DMS53 treated with DMSO at 0.1 percent for 48 hours (cell line): ENCODE measurements around the gene SIRT1.
"Not testable (repeated sequence)": the region's sequence is repeated elsewhere in the genome, so short reads cannot be mapped to it uniquely, and the experiment has no call there.

Source experiments
- DNase-seq: peaks from one replicate; lab custom pipeline; 2025; ENCODE audit not compliant: unreplicated experiment; lab: John Stamatoyannopoulos, UW

Gene SIRT1

DNA sequence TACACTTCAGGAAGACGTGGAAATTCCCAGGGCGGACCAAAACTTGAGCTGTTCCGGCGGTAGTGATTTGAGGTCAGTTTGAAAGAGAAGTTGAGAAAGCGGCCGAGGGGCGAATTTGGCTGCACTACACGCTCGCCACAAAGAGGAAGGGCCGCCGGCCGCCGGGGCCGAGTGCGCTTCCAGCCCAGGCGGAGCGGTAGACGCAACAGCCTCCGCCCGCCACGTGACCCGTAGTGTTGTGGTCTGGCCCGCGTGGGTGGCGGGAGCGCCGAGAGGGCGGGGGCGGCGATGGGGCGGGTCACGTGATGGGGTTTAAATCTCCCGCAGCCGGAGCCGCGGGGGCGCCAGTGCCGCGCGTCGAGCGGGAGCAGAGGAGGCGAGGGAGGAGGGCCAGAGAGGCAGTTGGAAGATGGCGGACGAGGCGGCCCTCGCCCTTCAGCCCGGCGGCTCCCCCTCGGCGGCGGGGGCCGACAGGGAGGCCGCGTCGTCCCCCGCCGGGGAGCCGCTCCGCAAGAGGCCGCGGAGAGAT, at the start of gene SIRT1:
Gene SIRT1, plus strand, starts transcription at position 344 of the 529 bp plus-strand sequence. Its CDS starts 66 bp downstream, at position 410.
- DNase-seq: peak; percentile 90

- not testable (repeated sequence) for DNase-seq
Observed at GRCh38 chr10:67835541-67836394, 48.7 kb upstream of the SIRT1 start.

- DNase-seq: no peak
Observed at GRCh38 chr10:67836488-67836887, 48.0 kb upstream of the SIRT1 start.

DNA sequence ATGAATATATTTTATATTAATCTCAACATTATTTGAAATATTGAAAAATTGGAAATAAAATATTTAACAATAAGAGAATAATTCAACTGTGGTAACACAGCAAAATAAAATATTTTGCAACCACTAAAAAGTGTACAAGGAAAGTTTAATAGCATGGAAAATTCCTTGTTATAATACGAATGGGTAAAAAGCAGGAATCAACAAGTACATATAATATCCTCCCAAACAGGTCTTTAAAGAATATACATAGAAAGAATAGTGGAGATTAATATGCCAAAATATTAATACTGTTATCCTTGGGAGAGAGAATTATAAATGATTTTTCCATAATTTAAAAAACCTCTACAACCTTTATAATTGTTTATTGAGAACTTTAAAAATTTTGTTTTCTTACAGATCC, 47.5 kb upstream of the SIRT1 start:
- no peak for DNase-seq

- DNase-seq: peak; percentile 91
Observed at GRCh38 chr10:67837541-67838314, 46.7 kb upstream of the SIRT1 start, which contains the start of gene DNAJC12. TSS of gene DNAJC12 (minus strand) at chr10:67838188. CDS start at chr10:67838011, 177 bp downstream.

DNA sequence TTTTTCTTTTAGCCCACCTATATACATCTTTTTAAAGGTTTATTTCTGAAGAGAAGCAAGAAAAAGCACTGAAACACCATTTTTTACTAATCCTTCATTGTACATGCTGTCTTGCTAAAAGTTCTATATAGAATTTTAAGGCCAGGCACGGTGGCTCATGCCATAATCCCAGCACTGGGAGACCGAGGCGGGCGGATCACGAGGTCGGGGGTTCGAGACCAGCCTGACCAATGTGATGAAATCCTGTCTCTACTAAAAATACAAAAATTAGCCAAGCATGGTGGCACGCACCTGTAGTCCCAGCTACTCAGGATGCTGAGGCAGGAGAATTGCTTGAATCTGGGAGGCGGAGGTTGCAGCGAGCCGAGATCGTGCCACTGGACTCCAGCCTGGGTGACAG, 44.9 kb upstream of the SIRT1 start:
- not testable (repeated sequence) for DNase-seq

- no peak for DNase-seq
Observed at GRCh38 chr10:67839951-67840350, 44.5 kb upstream of the SIRT1 start.

DNA sequence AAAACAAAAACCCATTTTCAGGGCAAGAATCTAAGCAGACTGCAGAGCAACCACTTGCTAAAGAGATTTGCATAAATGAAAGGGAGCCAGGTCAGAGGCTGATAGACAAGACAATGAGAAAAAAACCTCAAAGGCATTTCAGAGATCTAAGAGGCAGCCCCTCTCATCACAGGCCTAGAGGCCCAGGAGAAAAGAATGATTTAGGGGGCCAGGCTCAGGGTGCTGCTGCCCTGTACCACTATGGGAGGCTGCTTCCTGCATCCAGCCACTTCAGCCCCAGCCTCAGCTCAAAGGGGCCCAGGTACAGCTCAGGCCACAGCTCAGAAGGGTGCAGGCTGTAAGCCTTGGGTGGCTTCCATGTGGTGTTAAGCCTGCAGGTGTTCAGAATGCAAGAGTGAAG, 42.7 kb upstream of the SIRT1 start:
- no peak for DNase-seq

DNA sequence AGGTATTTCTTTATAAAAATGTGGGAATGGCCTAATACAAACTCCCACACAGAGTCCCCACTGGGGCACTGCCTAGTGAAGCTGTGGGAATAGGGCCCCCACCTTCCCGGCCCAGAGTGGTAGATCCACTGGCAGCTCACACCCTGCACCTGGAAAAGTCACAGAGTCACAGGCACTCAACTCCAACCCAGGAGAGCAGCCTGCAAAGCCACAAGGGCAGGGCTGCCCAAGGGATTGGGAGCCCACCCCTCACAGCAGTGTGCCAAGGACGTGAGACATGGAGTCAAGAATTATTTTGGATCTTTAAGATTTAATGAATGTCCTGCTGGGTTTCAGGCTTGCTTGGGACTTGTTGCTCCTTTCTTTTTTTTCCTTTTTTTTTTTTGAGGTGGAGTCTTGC, 41.2 kb upstream of the SIRT1 start:
- DNase-seq: no peak

DNA sequence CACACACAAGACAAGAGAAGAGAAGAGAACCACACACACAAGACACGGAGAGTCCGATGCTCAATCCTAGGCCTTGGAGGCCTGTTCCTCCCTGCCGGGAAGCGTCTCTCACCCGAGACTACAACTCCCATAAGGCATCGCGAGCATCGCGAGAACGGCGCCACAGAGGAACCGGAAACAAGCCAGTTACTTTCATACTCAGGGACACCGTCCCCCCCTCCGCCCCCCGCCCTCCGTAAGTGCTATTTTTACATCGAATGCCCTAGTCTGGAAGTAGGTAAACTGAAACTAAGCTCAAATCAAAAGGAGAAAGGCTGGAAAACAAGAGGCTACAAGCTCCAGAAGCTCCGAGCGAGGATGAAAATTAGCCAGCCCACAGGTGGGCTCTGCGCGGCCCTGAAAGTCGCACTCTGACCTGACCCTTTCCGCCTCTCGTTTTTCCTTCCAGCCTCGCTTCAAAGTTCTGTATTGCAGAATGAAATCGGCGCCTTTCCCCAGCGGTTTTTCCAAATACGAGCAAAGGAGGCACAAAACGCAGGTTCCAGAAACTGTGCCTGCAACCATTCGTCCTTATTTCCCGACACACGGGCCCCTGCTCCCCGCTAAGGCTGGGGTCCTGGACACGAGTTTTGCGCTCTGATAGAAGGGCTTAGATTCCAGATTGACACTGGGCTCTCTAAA, 35.0 kb upstream of the SIRT1 start:
- peak; percentile 87 for DNase-seq

GRCh38 chr10:67851186-67851585, 33.3 kb upstream of the SIRT1 start:
- no peak for DNase-seq

DNA sequence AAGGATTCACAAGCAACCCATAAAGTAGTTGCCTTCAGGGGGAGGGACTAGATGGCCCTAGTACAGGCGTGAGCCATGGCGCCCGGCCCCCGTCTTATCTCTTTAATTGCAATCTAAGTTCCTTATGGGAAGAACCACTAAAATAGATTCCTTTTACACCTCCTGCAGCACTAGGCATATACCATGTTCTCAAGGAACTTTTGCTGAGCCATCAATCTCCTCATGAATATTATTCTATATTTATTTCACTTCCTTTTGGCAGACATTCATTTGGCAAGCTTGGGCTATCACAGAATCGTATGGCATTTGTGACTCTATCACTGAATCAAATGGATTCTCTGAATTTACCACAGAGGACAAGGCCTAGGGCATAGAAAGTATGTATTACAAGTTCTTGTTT, 31.7 kb upstream of the SIRT1 start:
- DNase-seq: no peak

- DNase-seq: no peak
Observed at GRCh38 chr10:67853512-67853911, 30.9 kb upstream of the SIRT1 start.

DNA sequence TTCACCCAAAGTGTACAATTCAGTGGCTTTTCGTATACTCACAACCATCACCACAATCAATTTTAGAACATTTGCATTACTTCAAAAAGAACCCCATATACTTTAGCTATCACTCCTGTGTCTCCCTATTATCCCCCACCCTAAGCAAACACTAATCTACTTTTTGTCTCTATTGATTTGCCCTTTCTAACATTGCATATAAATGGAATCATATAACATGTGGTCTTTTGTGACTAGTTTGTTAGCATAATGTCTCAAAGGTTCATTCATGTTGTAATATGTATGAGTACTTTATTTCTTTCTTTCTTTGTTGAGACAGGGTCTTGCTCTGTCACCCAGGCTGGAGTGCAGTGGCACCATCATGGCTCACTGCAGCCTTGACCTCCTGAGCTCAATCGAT, 25.5 kb upstream of the SIRT1 start:
- no peak for DNase-seq

DNA sequence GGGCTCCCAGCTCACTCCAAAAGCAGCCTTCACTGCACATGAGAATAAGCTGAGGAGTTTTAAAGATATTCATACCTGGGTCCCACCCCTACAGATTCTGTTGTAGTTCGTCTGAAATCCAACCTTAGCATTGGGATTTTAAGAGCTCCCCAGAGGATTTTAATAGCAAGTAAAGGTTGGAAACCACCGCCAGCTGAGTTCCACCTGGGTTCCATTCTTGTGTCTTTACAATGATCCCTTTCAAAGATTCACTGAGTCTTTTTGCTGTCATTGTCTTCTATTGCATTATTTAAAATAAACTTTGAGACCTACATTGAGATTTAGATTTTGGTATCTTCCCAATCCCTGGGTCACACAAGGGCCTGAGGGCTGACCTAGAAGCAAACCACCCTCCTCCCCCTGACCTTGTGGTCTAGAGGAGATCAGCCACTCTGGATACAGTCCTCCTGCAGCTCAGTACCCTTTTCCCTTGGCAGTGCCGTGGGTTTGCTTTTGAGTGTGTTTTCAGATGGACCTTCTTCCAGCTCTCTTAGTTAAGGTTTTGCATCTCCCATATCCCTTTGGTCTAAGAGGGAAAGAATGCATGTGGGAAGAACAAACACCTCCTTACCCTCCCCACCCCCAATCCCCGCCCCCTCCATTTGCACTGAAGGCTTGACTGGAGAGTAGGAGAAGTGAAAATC, 22.6 kb upstream of the SIRT1 start:
- no peak for DNase-seq

DNA sequence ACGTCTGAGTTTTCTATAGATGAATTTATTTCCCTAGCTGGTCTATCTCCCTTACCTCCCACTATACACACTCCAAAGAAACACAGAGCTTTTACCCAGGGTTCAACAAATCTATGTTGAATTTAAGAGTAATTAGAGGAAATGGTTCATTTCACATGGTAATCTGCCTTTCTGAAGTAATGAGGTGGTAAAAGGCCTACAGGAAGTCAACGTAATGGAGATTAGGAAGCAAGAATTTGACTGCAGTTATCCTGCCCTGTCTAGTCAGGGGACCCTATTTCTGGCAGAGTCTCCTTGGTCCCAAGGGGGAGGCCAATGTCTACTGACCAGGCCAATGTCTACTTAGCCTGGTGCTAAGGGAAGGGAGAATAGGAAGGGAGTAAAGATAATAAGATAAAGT, 21.4 kb upstream of the SIRT1 start:
- no peak for DNase-seq

GRCh38 chr10:67864607-67865371, 19.7 kb upstream of the SIRT1 start:
- DNase-seq: no peak

GRCh38 chr10:67868132-67868531, 16.3 kb upstream of the SIRT1 start:
- DNase-seq: no peak

DNA sequence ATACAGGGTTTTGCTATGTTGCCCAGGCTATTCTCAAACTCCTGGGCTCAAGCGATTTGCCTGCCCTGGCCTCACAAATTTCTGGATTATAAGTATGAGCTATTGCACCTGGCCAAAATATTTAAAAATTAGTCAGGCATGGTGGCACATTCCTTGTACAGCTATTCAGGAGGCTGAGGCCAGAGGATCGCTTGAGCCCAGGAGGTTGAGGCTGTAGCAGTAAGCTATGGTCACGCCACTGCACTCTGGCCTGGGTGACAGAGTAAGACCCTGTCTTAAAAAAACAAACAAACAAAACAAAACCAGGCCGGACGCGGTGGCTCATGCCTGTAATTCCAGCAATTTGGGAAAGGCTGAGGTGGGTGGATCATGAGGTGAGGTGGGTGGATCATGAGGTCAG, 14.5 kb upstream of the SIRT1 start:
- no peak for DNase-seq
